ENCODE measurements around the gene PALLD.

DNA sequence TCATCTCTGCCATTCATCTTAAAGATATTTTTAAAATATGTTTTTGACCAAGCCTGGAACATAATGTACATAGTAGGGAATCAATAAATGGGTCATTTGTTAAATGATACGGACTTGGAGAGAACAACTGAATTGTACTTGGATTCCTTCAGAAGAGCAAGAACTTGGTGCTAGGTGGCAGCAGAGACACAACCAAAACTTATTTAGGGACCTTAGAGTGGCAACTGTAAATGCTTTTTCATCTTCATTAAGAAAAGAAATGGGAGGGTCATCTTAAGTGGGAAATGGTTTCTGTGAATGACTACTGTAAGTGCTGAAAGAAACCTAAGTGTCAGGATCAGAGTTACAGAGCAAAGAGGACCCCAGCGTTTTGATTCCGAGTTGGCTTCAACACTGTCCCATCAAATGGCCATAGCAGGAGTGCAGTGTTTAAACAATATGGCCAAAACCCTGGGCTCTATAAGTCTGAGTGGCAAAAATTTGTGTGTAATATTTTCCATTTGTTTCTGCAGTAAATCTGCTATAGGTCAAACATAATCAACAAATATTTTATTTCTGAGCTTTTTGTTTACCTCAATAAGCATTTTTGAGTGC is 213.6 kb downstream of the PALLD start:
- TF ChIP-seq, protein P1, sequence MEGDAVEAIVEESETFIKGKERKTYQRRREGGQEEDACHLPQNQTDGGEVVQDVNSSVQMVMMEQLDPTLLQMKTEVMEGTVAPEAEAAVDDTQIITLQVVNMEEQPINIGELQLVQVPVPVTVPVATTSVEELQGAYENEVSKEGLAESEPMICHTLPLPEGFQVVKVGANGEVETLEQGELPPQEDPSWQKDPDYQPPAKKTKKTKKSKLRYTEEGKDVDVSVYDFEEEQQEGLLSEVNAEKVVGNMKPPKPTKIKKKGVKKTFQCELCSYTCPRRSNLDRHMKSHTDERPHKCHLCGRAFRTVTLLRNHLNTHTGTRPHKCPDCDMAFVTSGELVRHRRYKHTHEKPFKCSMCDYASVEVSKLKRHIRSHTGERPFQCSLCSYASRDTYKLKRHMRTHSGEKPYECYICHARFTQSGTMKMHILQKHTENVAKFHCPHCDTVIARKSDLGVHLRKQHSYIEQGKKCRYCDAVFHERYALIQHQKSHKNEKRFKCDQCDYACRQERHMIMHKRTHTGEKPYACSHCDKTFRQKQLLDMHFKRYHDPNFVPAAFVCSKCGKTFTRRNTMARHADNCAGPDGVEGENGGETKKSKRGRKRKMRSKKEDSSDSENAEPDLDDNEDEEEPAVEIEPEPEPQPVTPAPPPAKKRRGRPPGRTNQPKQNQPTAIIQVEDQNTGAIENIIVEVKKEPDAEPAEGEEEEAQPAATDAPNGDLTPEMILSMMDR (conservative IDR thresholded peaks at IDR 0.05; ENCODE audit: low read depth, low read length), result peak; percentile 61
- no peak for TF ChIP-seq EZH2 (IDR thresholded peaks at IDR 0.05; ENCODE audit: low read length, unreplicated experiment)
- no peak for TF ChIP-seq EZH2phosphoT487 (IDR thresholded peaks at IDR 0.05; ENCODE audit: borderline replicate concordance, low read length)
